ENCODE results near the gene CEACAM16.

Gene CEACAM16

DNA sequence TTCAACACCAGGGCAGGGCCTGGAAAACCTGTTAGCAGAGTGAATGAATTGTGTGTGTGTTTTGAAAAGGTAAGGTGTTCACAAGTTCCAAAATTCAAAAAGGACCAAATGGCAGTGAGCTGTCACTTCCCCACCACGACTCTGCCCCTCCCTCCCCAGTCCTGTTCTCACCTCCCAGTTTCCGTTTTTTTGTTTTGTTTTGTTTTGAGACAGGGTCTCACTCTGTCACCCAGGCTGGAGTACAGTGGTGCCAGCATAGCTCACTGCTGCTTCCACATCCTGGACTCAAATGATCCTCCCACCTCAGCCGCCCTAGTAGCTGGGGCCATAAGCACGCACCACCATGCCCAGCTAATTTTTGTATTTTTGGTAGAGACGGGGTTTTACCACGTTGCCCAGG lies 29.2 kb downstream of the CEACAM16 start:
- DNase-seq = no peak

DNA sequence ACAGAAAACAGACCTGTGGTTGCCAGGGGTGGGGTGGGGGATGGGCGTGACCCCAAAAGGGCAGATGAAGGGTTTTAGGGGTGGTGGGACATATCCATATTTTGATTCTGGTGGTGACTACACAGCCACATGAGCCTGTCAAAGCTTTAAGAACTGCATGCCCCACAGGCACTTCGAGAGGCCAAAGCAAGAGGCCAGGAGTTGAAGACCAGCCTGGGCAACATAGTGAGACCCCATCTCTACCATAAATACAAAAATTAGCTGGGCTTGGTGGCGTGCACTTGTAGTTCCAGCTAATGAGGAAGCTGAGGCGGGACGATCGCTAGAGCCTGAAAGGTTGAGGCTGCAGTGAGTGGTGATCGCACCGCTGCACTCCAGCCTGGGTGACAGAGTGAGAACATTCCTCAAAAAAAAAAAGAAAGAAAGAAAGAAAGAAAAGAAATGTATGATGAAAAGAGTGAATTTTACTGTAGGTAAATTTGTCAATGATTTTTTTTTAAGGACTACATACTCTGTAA lies 30.6 kb downstream of the CEACAM16 start:
- no peak for DNase-seq

- DNase-seq = no peak
Observed at GRCh38 chr19:44731081-44731480, 32.1 kb downstream of the CEACAM16 start.

DNA sequence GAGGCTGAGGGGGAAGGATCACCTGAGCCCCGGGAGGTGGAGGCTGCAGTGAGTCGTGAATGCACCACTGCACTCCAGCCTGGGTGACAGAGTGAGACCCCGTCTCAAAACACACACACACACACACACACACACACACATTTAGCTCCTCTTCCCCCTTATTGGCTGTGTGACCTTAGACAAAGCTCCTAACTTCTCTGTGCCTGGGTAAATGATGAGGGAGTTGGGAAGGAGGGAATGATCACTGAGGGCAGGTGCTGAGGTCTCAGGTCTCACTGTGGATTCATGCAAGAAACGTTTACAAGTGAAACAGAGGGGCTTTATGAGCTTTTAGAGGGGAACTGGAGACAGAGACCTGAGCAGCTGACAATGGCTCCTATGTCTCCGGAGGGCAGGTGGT lies 32.7 kb downstream of the CEACAM16 start:
- DNase-seq = no peak

GRCh38 chr19:44732235-44733014 lies 33.5 kb downstream of the CEACAM16 start:
- DNase-seq = no peak

DNA sequence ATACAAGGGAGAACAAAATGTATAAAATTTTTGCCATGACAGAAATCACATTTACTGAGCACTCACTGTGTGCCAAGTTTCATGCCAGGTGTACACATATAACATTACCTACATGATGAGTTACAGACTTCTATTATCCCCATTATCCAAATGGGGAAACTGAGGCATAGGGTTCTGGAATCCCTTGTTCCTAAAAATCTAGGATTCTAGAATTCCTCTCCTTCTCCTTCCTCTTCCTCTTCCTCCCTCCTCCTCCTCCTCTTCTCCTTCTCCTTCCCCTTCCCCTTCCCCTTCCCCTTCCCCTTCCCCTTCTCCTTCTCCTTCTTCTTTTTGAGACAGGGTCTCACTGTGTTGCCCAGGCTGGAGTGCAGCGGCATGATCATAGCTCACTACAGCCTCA lies 35.4 kb downstream of the CEACAM16 start:
- no peak for DNase-seq

GRCh38 chr19:44735011-44735410 lies 36.1 kb downstream of the CEACAM16 start:
- DNase-seq = no peak

DNA sequence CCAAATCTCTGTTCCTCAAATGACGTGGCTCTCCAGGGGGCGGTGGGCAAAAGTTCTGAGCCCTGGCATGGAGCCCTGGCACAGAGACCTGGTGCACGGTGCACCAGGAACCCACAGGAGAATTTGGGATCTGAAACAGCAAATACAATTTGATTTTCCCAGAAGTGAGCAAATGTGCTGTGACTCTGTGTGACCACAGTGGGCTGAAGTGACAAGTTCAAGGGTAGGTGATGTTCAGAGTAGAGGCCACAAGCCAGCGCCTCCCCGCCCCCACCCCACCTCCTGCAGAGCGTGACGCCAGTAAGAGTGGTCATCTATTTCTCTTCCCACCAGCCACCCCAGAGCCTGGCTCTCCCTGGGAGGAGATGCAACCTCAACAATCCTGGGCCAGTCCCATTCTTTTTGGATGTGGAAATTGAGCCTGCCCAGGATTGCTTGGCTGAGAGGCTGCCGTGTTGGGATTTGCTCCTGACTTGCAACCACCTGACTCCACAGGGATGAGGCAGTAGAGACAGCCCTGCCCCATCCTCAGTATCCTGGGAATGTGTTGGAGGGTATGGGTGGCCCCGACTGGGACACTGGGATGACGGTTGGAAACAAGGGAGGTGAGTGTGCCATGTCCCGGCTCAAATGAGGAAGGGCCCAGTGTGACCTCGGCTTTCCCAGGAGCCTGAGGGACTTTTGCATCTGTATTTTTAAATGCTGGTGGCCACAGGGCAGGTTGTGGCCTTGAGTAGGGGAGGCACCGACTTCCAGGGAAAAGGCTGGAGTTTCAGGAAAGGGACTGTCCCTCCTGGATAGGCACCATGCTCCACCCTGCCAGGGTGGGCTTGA lies 38.5 kb downstream of the CEACAM16 start:
- no peak for DNase-seq

GRCh38 chr19:44738136-44738535 lies 39.2 kb downstream of the CEACAM16 start:
- DNase-seq = no peak

- DNase-seq = no peak
Observed at GRCh38 chr19:44738603-44739558, 39.9 kb downstream of the CEACAM16 start.

DNA sequence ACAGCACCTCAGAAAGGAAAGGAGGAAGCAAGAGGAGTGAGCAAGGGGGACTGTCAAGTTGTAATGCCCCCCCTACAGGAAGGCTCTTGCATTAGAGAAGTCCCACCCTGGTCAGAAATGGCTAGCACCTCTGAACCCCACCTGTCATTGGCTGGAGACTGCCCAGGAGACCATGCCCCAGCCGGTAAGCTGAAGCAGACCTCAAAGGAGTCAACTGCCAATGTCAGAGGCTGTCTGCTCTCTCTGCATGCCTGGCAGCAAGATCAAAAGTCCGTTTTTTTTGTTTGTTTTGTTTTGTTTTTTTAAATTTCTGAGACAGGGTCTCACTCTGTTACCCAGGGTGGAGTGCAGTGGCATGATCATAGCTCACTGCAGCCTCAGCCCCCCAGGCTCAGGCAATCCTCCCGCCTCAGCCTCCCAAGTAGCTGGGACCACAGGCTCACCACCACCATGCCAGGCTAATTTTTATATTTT lies 41.4 kb downstream of the CEACAM16 start:
- no peak for DNase-seq

DNA sequence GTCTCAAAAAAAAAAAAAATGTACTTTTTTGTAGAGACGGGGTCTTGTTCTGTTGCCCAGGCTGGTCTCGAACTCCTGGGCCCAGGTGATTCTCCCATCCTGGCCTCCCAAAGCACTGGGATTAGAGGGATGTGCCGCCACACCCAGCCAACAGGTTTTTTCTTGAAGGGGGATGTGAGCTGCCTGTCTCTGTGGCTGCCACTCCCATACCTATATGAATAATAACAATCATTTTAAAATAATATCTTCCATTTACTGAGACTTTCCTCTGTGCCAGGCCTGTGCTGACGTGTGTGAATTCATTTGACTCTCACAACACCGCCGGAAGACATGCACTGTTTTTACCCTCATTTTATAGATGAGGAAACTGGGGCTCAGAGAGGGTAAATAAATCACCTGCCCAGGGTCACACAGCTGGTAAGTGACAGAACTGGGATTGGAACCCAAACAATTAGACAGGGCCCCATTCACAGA lies 42.3 kb downstream of the CEACAM16 start:
- no peak for DNase-seq

GRCh38 chr19:44741841-44742329 lies 42.9 kb downstream of the CEACAM16 start:
- DNase-seq = peak; percentile 86

- DNase-seq = no peak
Observed at GRCh38 chr19:44742330-44743061, 43.5 kb downstream of the CEACAM16 start.

DNA sequence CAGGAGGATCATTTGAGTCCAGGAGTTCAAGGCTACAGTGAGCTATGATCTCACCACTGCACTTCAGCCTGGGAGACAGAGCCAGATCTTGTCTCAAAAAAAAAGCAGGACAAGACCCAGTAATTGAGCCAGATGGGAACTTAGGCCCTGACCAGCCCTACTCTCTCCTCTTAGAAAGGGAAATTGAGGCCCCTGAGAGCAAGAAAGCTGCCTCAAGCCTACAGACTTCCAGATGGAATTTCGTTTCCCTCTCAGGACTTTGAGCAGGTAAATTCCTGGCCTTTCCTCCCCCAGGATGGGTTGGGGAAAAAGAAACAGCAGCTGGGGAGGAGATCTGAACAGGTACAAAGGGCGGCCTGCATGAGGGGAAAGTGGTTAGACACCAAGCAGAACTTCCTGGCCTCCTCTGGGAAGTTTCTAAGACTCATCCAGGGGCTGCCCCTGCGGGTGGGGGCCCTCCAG lies 46.0 kb downstream of the CEACAM16 start:
- no peak for DNase-seq

DNA sequence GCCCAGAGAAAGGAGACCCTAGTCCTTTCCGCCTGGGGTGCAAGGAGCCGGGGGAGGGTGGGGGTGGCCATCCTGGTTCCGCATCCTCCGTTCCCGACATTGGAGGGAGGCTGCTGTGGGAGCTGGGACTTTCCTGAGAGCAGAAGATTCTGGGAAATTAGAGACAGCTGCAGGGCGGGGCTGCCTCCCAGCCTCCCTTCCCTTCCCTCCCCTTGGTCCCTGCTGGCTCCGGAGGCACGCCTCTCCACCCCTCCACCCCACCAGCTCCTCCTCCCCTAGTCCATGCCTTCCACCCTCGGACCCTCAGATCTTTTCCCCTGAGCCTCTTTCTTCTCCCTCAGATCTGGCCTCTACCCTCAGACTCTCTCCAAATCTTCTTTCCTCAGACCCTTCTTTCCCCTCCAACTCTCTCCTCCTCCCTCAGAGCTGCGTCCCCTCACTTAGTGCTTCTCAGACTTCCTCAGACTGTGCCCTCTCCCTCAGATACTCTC lies 46.4 kb downstream of the CEACAM16 start:
- no peak for DNase-seq

DNA sequence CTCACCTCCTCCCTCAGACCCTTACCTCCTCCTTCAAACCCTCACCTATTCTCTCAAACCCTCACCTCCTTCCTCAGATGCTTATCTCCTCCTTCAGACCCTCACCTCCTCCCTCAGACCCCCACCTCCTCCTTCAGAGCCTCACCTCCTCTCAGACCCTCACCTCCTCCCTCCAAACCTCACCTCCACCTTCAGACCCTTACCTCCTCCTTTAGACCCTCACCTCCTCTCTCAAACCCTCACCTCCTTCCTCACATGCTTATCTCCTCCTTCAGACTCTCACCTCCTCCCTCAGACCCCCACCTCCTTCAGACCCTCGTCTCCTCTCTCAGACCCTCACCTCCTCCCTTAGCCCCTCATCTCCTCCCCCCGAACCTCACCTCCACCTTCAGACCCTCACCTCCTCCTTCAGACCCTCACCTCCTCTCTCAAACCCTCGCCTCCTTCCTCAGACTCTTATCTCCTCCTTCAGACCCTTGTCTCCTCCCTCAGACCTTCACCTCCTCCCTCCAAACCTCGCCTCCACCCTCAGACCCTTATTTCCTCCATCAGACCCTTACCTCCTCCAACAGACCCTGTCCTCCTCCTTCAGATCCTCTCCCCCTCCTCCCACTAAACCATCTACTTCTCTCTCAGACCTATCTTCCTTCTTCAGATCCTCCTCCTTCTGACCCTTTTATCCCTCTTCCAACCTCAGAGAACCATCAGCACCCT lies 47.1 kb downstream of the CEACAM16 start:
- no peak for DNase-seq

DNA sequence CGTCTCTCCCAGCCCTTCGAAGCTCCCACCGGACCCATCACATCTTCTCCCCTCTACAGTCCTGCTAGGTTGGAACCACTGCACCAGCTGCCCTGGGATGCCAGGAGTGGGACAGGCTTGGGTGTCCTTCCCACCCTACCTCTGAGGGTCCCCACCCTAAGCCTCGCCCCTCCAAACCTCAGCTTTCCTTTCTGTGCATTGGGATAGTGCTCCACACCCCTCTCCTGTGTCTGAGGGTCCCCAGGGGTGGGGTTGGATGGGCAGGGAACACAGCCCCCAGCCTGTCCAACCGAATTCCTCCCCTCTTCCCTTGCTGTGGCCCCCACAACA lies 47.6 kb downstream of the CEACAM16 start:
- no peak for DNase-seq

DNA sequence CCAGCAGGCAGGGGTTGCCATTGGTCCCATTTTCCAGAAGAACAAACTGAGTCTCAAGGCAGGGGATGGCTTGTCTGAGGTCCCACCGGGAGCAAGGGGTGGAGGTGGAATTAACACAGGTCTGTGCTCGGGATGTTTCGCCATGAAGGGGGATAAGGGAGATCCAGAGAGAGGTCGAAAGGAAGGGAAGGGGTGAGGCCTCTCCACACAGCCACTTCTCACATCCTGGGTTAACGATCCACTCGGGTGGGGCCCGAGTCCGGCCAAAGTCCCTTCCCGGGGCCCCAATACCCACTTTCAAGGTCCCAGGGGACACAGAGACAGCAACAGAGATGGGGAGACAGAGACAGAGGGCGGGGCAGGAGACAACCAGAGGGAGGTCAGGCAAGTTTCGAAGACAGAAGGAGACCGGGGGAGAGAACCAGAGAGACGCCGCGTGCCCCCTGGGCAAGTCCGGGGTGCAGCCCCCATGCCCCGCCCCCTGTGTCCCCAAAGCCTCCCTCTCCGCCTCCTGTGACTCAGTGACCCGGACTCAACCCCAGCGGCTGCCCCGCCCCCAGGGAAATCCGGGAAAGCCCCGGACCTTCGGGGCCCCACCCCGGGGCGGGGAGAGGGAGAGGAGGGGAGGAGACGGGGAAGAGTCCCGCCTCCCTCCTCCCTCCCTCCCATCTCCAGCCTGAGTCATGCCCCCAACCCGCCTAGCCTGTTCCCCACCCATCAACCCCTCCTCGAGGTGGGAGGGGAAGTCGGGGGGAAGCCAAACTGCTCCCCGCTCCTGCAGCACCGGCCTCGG lies 48.2 kb downstream of the CEACAM16 start:
- DNase-seq = peak; percentile 56
